ENCODE measurements around the gene HINT2. TPM values are rescaled to one million over a fixed set of nuclear protein-coding genes. Genes with fewer than 3 reads are reported as not detected.

The HINT2 gene
- total RNA-seq, 1 donor = 17.0 TPM

GRCh38 chr9:35842020-35842745, 27.3 kb upstream of the HINT2 start:
- TF ChIP-seq CTCF (IDR thresholded peaks at IDR 0.05; ENCODE audit: extremely low read depth, low read depth, low read length) = no peak
- no peak overlapping the region for H3K4me2 ChIP-seq (ENCODE audit: insufficient read depth, low read length)

GRCh38 chr9:35841645-35841900, 26.7 kb upstream of the HINT2 start:
- peaks cover 17% of the 10 kb centered on the region for H3K4me1 ChIP-seq (ENCODE audit: insufficient read depth, low read length)
- no peaks in the 10 kb centered on the region for H3K27me3 ChIP-seq (ENCODE audit: insufficient read depth, low read length)
- no peak overlapping the region for H2AFZ ChIP-seq (ENCODE audit: low read length)
- H3K4me3 ChIP-seq (ENCODE audit: insufficient read depth, low read length) = no peak overlapping the region
- H3K79me2 ChIP-seq (ENCODE audit: insufficient read depth, low read length) = no peaks in the 10 kb centered on the region
- H3K9me3 ChIP-seq (ENCODE audit: low read depth, low read length) = no peaks in the 10 kb centered on the region
- no peak for DNase-seq (ENCODE audit: insufficient read length, low spot score, missing footprints)
- H4K20me1 ChIP-seq (ENCODE audit: insufficient read depth, low read length) = no peaks in the 10 kb centered on the region
- no peaks in the 10 kb centered on the region for H3K36me3 ChIP-seq (ENCODE audit: insufficient read depth, low read length)
- H3K27ac ChIP-seq (ENCODE audit: low read depth, low read length) = no peak overlapping the region
- no peak overlapping the region for H3K4me2 ChIP-seq (ENCODE audit: insufficient read depth, low read length)
- no peak for TF ChIP-seq CTCF (IDR thresholded peaks at IDR 0.05; ENCODE audit: extremely low read depth, low read depth, low read length)

More at GRCh38 chr9:35842020-35842745, 27.3 kb upstream of the HINT2 start:
- Histone ChIP-seq H3K79me2 (ENCODE audit: insufficient read depth, low read length) (no peaks in the 10 kb centered on the region), H3K4me3 (ENCODE audit: insufficient read depth, low read length) (no peak overlapping the region), H3K4me1 (ENCODE audit: insufficient read depth, low read length) (peaks cover 18% of the 10 kb centered on the region), H2AFZ (ENCODE audit: low read length) (no peak overlapping the region), H3K36me3 (ENCODE audit: insufficient read depth, low read length) (no peaks in the 10 kb centered on the region), H3K27ac (ENCODE audit: low read depth, low read length) (no peak overlapping the region), H3K9me3 (ENCODE audit: low read depth, low read length) (no peaks in the 10 kb centered on the region), H4K20me1 (ENCODE audit: insufficient read depth, low read length) (no peaks in the 10 kb centered on the region), H3K27me3 (ENCODE audit: insufficient read depth, low read length) (no peaks in the 10 kb centered on the region)
- DNase-seq (ENCODE audit: insufficient read length, low spot score, missing footprints) = no peak

- Histone ChIP-seq H3K4me3 (ENCODE audit: insufficient read depth, low read length) (no peak overlapping the region), H3K27ac (ENCODE audit: low read depth, low read length) (no peak overlapping the region), H3K36me3 (ENCODE audit: insufficient read depth, low read length) (no peaks in the 10 kb centered on the region), H3K9me3 (ENCODE audit: low read depth, low read length) (no peaks in the 10 kb centered on the region), H3K4me2 (ENCODE audit: insufficient read depth, low read length) (no peak overlapping the region), H3K79me2 (ENCODE audit: insufficient read depth, low read length) (no peaks in the 10 kb centered on the region), H3K4me1 (ENCODE audit: insufficient read depth, low read length) (peaks cover 17% of the 10 kb centered on the region), H3K27me3 (ENCODE audit: insufficient read depth, low read length) (no peaks in the 10 kb centered on the region), H2AFZ (ENCODE audit: low read length) (no peak overlapping the region), H4K20me1 (ENCODE audit: insufficient read depth, low read length) (no peaks in the 10 kb centered on the region)
- TF ChIP-seq CTCF (IDR thresholded peaks at IDR 0.05; ENCODE audit: extremely low read depth, low read depth, low read length) = no peak
- no peak for DNase-seq (ENCODE audit: insufficient read length, low spot score, missing footprints)
These were observed 26.2 kb upstream of the HINT2 start for GRCh38 chr9:35840881-35841644.

- Histone ChIP-seq H3K36me3 (ENCODE audit: insufficient read depth, low read length) (no peaks in the 10 kb centered on the region), H3K27ac (ENCODE audit: low read depth, low read length) (no peak overlapping the region), H3K4me1 (ENCODE audit: insufficient read depth, low read length) (peaks cover 10% of the 10 kb centered on the region), H3K27me3 (ENCODE audit: insufficient read depth, low read length) (no peaks in the 10 kb centered on the region), H3K4me3 (ENCODE audit: insufficient read depth, low read length) (no peak overlapping the region), H3K79me2 (ENCODE audit: insufficient read depth, low read length) (no peaks in the 10 kb centered on the region), H2AFZ (ENCODE audit: low read length) (no peak overlapping the region), H3K4me2 (ENCODE audit: insufficient read depth, low read length) (no peak overlapping the region), H4K20me1 (ENCODE audit: insufficient read depth, low read length) (no peaks in the 10 kb centered on the region), H3K9me3 (ENCODE audit: low read depth, low read length) (no peaks in the 10 kb centered on the region)
- DNase-seq (ENCODE audit: insufficient read length, low spot score, missing footprints) = no peak
- no peak for TF ChIP-seq CTCF (IDR thresholded peaks at IDR 0.05; ENCODE audit: extremely low read depth, low read depth, low read length)
These were observed 25.1 kb upstream of the HINT2 start for GRCh38 chr9:35839926-35840325.

Measured in osteoblast (primary cell).